ENCODE results near the gene ATF2.

- TF ChIP-seq POLR2A (IDR thresholded peaks at IDR 0.05; ENCODE audit: low read depth, low read length) (no peak), POLR2AphosphoS5 (IDR thresholded peaks at IDR 0.05; ENCODE audit: low read depth, low read length) (no peak)
Measured at GRCh38 chr2:175026385-175026784, 141.6 kb downstream of the ATF2 start.
